Measurements from ENCODE around the gene TEC.

The TEC gene

DNA sequence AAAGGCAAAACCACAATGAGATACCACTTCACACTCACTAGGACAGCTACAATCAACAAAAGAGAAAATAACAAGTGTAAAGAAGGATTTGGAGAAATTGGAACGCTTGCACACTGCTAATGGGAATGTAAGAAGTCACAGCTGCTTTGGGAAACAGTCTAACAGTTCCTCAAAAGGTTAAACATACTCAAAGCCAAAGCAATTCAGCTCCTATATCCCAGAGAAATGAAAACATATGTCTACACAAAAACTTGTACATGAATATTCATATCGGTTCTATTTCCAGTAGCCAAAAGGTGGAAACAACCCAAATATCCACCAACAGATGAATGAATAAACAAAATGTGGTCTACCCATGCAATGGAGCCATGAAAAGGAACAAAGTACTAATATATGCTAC is 64.0 kb downstream of the TEC start:
- TF ChIP-seq, protein P1, sequence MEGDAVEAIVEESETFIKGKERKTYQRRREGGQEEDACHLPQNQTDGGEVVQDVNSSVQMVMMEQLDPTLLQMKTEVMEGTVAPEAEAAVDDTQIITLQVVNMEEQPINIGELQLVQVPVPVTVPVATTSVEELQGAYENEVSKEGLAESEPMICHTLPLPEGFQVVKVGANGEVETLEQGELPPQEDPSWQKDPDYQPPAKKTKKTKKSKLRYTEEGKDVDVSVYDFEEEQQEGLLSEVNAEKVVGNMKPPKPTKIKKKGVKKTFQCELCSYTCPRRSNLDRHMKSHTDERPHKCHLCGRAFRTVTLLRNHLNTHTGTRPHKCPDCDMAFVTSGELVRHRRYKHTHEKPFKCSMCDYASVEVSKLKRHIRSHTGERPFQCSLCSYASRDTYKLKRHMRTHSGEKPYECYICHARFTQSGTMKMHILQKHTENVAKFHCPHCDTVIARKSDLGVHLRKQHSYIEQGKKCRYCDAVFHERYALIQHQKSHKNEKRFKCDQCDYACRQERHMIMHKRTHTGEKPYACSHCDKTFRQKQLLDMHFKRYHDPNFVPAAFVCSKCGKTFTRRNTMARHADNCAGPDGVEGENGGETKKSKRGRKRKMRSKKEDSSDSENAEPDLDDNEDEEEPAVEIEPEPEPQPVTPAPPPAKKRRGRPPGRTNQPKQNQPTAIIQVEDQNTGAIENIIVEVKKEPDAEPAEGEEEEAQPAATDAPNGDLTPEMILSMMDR (IDR thresholded peaks at IDR 0.05; ENCODE audit: low read depth, low read length), result no peak
- DNase-seq (ENCODE audit: extremely low read depth, low read depth), result no peak

DNA sequence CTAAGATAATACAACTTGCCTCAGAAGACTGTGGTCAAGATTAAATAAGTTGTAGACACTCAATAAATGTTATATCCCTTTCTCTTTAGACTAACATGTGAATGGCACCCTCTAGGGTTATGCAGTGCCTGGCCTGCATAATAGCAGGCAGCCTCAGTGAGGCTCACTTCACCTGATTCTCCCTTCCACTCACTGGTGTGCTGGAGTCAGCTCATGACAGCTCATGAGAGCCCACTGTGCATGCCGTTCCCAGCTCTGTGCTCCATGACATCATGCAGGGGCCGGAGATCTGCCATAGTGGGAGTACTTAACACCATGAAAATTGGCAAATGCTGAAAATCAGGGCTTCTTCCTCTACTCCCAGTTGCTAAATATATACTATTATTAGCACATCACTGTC is 64.5 kb downstream of the TEC start:
- no peak for DNase-seq (ENCODE audit: extremely low read depth, low read depth)
- TF ChIP-seq, protein P1 (IDR thresholded peaks at IDR 0.05; ENCODE audit: low read depth, low read length), result no peak

DNA sequence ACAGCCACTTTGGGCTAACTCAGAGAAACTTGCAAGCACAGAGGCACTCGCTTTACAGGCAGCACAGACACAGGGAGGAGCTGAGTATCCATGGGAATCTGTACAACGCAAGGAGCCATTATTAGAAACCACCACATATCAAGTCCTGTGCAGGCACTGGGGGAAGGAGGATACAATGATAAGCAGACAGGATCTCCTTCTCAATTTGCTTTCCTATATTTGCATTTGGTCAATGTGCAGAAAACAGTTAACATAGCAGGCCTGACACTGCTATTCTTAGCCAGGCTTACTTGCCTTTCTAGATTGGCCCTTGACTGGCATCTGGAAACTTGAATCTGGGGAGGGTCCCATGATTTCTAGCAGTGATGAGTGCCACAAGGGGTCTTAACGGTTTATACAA is 65.8 kb downstream of the TEC start:
- TF ChIP-seq, protein P1 (IDR thresholded peaks at IDR 0.05; ENCODE audit: low read depth, low read length), result no peak
- no peak for DNase-seq (ENCODE audit: extremely low read depth, low read depth)

DNA sequence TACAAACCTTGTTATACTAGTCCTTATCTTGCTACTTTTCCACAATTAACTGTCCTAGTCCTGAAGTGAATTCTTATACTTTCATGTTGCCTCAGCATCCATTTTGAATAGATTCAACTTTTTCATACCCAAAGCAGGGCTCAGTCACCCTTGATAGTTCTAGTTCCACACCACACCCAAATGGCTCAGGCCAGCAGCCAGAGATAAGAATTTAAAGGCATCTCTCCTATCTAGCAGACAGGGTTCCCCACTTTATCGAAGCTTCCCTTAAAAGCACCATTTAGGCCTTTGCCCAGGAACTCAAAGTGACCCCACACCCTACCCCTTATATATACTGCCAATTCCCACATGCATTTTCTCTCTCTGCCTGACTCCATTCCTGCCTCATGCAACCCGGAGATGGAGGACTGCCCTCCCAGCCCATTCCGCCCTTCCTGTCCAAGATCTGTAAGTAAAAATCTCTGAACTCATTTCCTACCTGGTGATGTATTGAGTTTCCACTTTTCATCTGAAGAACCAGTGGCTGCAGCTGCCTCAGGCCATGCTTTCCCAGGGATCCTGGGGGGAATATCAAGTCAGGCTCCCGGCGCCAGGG is 71.9 kb downstream of the TEC start:
- TF ChIP-seq, protein P1 (IDR thresholded peaks at IDR 0.05; ENCODE audit: low read depth, low read length), result no peak

DNA sequence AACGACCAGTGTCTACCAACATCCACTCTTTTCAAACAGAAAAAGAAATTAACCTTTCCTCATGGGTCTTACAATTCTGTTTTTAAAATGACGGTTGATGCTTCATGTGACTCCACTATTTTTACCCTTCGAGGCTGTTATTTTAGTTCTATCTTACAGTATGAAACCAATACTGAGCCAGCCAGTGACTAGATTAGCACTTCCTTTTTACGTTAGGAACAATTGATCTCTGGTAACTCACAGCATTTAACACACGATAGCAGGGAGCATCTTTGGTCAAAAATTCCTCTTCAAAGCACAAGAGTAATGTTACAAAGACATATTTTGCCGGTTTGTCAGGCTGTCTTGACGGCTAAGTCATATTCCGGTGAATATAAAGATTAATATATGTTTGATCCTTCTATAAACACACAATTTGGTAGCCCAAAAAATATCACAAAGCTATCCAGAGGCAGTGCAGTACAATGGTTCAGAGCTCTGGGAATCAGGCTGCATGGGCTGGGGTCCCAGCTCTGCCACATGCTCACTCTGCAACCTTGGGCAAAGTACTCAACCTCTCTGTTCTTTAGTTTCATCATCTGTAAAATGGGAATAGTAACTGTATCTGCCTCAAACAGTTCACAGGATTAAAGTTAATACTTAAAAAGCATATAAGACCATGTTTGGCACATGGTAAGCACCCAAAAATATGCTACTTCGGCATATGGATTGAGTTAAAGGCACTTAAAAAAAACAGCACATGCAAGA is 72.7 kb downstream of the TEC start:
- DNase-seq (ENCODE audit: extremely low read depth, low read depth), result no peak
- TF ChIP-seq, protein P1 (IDR thresholded peaks at IDR 0.05; ENCODE audit: low read depth, low read length), result no peak

More for the DNA sequence above, 71.9 kb downstream of the TEC start:
- DNase-seq (ENCODE audit: extremely low read depth, low read depth), result no peak

DNA sequence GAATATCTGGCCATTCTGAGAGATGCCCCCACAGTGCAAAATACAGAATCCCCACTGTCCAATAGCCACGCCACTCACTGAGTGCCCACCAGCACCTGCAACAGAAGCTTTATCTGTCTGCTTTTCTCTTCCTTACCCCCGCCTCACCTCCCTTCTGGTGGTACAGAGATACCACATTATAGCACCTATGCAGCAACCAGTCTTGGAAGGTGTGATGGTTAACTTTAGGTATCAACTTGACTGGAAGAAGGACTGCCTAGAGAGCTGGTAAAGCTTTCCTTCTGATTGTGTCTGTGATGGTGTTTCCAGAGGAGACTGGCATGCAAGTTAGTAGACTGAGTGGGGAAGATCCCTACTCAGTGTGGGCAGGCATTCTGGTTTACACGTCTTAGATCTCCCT is 73.8 kb downstream of the TEC start:
- TF ChIP-seq, protein P1 (IDR thresholded peaks at IDR 0.05; ENCODE audit: low read depth, low read length), result no peak
- DNase-seq (ENCODE audit: extremely low read depth, low read depth), result no peak

DNA sequence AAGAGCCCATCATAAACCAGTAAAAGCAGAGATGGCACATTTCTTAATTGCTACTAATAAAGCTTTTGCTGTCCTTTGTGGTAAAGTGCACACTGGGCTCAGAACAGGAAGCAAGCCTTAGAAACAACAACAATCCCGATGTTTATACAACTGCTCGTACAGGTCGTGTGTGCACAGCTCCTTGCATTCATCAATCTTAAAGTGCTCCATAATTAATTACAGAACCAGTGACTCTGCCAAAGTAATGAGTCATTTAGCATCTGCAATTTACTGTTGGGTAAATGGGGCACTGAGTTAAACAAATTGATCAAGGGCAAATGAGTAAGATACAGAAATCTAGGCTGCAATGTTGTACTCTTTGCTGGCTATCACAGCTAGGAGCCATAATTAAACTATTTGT is 74.3 kb downstream of the TEC start:
- DNase-seq (ENCODE audit: extremely low read depth, low read depth), result peak; percentile 16
- TF ChIP-seq, protein P1 (IDR thresholded peaks at IDR 0.05; ENCODE audit: low read depth, low read length), result no peak

All from AG09319 (cell line).